Effector memory CD4-positive, alpha-beta T cell (primary cell): ENCODE results near the gene SDK2.

ENCODE experiments used
- DNase-seq, 3 donors: peaks; one replicate each; pipeline ENCODE4 v3.0.0-alpha.2; 2020
- H3K27ac ChIP-seq: 2 replicates; pipeline ENCODE4 v1.7.0; 2013; ENCODE audit warnings: mild to moderate bottlenecking, low read length, moderate library complexity; ENCODE audit not compliant: insufficient read depth, poor library complexity, severe bottlenecking
- H3K27me3 ChIP-seq: replicated peaks from 2 replicates; pipeline ENCODE4 v1.7.0; 2013; ENCODE audit warnings: mild to moderate bottlenecking, low read length; ENCODE audit not compliant: insufficient read depth, control insufficient read depth, poor library complexity, severe bottlenecking
- H3K36me3 ChIP-seq: 2 replicates; pipeline ENCODE4 v1.7.0; 2013; ENCODE audit warnings: mild to moderate bottlenecking, low read length, moderate library complexity; ENCODE audit not compliant: control insufficient read depth, insufficient read depth
- H3K4me1 ChIP-seq: 2 replicates; pipeline ENCODE4 v1.7.0; 2013; ENCODE audit warnings: low read length, mild to moderate bottlenecking; ENCODE audit not compliant: control insufficient read depth, insufficient read depth, poor library complexity, severe bottlenecking
- H3K4me3 ChIP-seq: 2 replicates; pipeline ENCODE4 v1.7.0; 2013; ENCODE audit warnings: low read length, low read depth, mild to moderate bottlenecking; ENCODE audit not compliant: insufficient read depth, poor library complexity, severe bottlenecking
- H3K9me3 ChIP-seq: 2 replicates; pipeline ENCODE4 v1.7.0; 2013; ENCODE audit warnings: mild to moderate bottlenecking, low read length, moderate library complexity; ENCODE audit not compliant: control insufficient read depth

Gene SDK2

DNA sequence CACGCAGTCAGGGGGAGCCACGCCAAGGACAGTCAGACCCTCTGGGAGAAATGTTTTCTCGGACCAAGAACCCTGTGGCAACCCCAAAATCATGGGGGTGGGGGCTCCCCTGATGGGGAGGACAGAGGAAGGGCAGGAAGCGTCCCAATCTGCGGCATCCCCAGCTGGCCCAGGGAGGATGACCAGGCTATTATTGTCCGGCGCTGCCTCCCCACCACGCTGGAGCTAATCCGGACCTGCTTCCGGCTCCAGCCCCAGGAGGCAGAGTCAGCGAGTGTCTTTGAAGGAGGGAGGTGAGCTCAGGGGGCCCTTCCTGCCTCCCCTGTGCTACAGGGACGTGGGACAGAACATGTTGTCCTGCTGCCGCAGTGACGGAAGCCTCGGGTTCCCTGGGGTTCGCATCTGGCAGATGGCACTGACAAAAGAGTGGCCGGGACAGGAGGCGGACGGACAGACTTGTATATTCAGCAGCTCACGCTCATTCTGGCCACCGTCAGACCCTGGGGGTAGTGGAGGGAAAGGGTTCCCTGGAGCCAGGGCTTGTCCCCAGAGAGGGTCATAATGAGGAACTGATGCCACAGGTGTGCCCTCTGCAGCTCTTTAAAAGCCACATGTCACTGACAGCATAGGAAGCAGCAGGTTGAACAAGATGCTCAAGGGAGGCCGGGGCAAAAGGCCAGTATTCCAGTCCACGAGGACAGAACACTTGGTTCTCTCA, 278.2 kb downstream of the SDK2 start:
- no peak for DNase-seq
- no peaks in the 10 kb centered on the region for H3K27me3 ChIP-seq
- no peaks in the 10 kb centered on the region for H3K9me3 ChIP-seq
- no peak overlapping the region for H3K27ac ChIP-seq
- H3K4me1 ChIP-seq, result no peaks in the 10 kb centered on the region
- H3K36me3 ChIP-seq, result no peaks in the 10 kb centered on the region
- H3K4me3 ChIP-seq, result no peak overlapping the region

DNA sequence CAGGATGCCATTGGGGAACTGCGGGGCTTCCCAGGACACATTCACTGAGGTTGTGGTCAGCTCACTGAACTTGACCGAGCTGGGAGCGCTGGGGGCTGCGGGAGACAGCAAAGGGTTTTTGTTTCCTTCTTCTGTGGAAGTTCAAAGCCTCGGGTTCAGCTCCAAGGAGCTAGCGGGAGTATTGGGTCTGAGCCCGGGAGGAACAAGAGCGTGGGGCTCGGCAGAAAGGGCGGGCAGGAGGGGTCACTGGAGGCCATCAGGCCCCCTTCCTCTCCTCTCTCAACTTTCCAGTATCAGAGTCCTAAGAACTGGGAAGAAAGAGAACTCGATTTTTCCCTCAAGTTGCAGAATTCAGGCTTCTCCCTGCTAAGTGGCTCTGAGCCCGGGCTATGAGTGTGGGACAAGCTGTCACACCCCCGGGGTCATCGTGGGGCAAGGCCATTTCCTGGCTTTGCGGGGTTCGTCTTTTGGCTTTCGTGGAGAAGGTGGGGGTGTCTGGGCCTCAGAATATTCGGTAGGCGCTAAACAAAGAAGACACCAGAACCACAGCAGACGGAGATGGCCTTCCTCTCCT, 278.9 kb downstream of the SDK2 start:
- Histone ChIP-seq H3K4me1 (no peaks in the 10 kb centered on the region), H3K27me3 (no peaks in the 10 kb centered on the region), H3K36me3 (no peaks in the 10 kb centered on the region), H3K9me3 (no peaks in the 10 kb centered on the region), H3K27ac (no peak overlapping the region), H3K4me3 (no peak overlapping the region)
- DNase-seq, result no peak

DNA sequence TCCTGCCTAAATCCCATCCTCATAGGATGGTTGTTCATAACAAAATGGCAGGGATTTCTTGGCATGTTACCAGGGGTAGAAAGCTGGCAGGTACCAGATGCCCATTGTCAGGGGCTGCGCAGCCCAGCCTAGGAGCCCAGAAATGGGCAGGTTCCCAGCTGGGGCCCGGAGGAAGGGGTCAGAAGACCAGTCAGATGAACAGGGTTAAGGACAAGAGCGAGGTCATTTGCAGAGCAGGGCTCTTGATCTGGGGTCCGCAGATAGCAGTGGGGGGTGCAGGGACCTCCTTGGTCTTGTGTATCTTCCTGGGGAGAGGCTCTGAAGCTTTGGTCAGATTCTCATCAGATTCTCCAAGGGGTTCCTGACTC, 280.1 kb downstream of the SDK2 start:
- H3K4me3 ChIP-seq, result no peak overlapping the region
- no peaks in the 10 kb centered on the region for H3K27me3 ChIP-seq
- no peaks in the 10 kb centered on the region for H3K9me3 ChIP-seq
- no peak overlapping the region for H3K27ac ChIP-seq
- DNase-seq, result no peak
- H3K36me3 ChIP-seq, result no peaks in the 10 kb centered on the region
- H3K4me1 ChIP-seq, result no peaks in the 10 kb centered on the region

DNA sequence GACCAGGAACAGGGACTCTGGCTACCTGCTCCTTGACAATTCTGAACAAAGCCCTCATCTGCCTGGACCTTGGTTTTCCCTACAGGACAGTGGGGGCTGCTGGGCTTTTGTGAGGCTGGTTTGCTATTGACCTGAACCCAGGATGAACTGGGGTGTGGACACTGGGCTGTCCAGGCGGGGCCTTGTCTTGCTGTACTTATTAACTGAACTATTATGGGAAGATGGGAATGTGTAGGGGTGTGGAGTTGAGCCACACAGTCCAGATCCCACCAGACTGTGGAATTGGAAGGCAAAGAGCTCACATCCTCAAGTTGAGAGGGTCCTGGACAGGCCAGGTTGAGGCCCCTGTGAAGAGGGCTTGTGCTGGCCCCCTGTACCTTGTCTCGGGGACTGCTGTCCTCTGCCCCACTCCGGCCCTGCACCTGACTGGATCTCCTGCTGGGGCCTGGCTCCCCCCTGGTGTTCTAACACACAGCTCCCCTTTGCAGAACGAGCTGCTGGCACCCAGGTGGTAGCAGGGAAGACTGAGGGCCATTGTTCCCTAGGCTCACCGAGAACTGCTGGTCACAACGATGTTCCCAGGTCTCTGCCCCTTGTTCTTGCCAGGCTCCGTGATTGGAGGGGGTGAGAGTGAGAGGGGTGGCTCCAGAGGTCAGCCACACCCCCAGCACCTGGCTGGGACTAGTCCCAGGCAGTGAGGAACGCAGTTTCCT, 280.6 kb downstream of the SDK2 start:
- no peaks in the 10 kb centered on the region for H3K9me3 ChIP-seq
- DNase-seq, result no peak
- H3K27me3 ChIP-seq, result no peaks in the 10 kb centered on the region
- no peaks in the 10 kb centered on the region for H3K36me3 ChIP-seq
- H3K4me3 ChIP-seq, result no peak overlapping the region
- H3K4me1 ChIP-seq, result no peaks in the 10 kb centered on the region
- no peak overlapping the region for H3K27ac ChIP-seq

DNA sequence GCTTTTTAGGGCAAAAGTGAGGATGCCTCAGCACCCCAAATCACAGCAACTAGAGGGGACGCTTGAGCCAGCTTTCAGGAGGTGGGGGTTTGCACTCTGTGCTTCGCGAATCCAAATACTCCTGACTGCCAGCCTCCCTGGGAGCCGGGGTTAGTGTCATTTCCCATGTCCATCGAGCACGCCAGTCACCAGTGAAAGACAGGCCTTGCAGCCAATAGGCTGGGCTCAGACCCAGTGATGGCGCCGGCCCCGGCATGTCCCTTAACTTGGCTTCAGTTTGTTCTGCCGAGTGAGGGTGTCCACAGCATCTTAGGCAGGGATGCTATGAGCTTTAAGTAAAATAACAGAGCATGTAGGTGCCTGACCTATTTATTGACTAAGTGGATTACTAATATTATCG, 281.5 kb downstream of the SDK2 start:
- no peak for DNase-seq
- Histone ChIP-seq H3K36me3 (no peaks in the 10 kb centered on the region), H3K27ac (no peak overlapping the region), H3K4me3 (no peak overlapping the region), H3K9me3 (no peaks in the 10 kb centered on the region), H3K4me1 (no peaks in the 10 kb centered on the region), H3K27me3 (no peaks in the 10 kb centered on the region)

DNA sequence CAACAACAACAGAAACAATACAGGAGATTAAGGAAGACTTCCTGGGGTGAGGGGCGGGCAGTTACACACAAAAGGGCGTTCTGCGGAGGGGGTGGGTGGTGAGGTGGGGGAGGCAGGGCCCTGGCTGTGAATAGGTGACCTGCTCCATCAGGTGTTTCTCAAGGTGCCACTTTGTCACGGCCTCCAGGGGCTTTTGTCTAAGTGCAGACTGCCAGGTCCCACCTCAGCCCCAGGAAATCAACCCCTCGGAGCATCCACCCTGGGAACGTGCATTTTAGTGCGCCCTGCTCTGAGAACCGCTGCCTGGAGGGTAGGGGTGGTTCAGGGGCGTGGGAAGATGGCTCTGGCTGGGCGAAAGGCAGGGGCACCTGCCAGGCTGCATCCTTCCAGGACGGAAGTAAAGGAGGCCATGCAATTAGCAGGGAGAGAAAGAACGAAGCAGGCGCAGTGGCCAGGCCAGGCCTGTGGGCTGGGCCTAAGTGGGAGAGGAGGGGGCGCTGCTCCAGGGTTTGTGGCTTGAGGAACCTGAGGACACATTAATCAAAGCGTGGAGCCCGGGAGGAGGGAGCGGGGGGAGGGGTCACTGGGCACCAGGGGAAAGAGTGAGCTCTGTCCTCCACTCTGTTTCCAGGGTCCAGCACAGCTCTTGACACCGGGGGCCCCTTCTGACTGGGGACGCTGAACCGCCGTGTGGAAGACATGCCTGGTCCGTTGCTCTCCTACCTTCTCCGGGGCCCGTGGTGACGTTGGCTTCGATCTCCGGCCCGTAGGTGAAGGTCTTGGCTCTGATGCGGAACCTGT, 283.1 kb downstream of the SDK2 start:
- Histone ChIP-seq H3K36me3 (no peaks in the 10 kb centered on the region), H3K9me3 (no peaks in the 10 kb centered on the region), H3K4me1 (no peaks in the 10 kb centered on the region), H3K4me3 (no peak overlapping the region), H3K27ac (no peak overlapping the region), H3K27me3 (no peaks in the 10 kb centered on the region)
- no peak for DNase-seq

DNA sequence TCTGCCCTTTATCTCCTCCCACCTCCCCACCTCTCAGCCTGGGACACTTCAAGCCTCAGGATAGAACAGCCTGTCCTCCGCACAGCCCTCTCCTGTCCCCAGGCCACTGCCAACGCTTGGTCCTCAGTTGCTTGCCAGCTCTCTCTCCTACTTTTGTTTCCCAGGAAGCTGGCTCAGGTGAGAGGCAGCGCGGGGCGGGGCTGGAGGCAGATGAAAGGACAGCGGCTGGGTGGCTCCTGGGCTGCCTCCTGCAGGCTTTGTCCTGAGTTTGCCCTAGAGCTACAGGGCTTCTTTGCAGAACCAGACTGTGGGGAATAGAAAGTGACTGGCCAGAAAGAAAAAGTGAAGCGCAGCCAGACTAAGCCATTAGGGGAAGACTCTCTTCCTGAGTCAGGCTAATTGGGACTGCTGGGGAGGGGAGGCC, 284.2 kb downstream of the SDK2 start:
- no peaks in the 10 kb centered on the region for H3K36me3 ChIP-seq

DNA sequence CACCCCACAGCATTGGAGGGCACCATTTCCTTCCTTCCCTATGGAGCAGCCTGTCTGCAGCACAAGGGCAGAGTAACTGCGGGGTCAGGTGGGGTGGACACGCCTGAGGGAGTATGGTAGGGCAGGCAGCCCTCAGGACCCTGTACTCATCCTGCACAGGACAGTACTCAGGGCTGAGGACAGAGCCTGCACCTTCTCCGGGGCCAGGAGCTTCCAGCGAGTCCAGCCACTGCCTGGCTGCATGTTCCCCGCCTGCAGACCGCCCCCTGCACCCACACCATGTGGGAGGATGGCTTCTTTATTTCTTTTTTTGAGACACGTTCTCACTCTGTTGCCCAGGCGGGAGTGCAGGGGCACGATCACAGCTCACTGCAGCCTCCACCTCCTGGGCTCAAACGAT, 284.9 kb downstream of the SDK2 start:
- DNase-seq, result no peak
- Histone ChIP-seq H3K4me1 (no peaks in the 10 kb centered on the region), H3K9me3 (no peaks in the 10 kb centered on the region), H3K27me3 (no peaks in the 10 kb centered on the region), H3K27ac (no peak overlapping the region), H3K36me3 (no peaks in the 10 kb centered on the region), H3K4me3 (no peak overlapping the region)

More for the DNA sequence above, 284.2 kb downstream of the SDK2 start:
- no peak overlapping the region for H3K27ac ChIP-seq
- no peaks in the 10 kb centered on the region for H3K9me3 ChIP-seq
- no peak for DNase-seq
- H3K27me3 ChIP-seq, result no peaks in the 10 kb centered on the region
- no peaks in the 10 kb centered on the region for H3K4me1 ChIP-seq
- no peak overlapping the region for H3K4me3 ChIP-seq

DNA sequence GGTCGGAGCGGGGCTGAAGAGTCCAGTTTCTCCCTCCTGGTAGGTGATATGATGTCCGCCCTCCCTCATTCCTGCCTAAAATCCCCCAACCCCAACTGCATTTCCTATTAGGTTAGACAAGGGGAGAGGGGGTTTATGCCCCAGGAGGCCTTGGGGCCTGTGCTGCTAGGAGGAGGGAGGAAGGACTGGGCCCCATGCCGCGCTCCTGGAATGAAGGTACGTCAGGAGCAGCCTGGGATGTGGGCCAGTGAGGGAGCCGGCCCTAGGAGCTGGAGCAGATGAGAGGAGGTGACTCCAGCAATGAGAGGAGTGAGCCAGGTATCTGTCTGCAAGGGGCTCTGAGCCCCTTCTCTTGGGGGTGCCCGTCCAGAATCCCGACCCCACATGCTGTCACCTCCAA, 285.6 kb downstream of the SDK2 start:
- Histone ChIP-seq H3K4me3 (no peak overlapping the region), H3K27me3 (no peaks in the 10 kb centered on the region), H3K27ac (no peak overlapping the region), H3K4me1 (no peaks in the 10 kb centered on the region), H3K9me3 (no peaks in the 10 kb centered on the region), H3K36me3 (no peaks in the 10 kb centered on the region)
- DNase-seq, result no peak

DNA sequence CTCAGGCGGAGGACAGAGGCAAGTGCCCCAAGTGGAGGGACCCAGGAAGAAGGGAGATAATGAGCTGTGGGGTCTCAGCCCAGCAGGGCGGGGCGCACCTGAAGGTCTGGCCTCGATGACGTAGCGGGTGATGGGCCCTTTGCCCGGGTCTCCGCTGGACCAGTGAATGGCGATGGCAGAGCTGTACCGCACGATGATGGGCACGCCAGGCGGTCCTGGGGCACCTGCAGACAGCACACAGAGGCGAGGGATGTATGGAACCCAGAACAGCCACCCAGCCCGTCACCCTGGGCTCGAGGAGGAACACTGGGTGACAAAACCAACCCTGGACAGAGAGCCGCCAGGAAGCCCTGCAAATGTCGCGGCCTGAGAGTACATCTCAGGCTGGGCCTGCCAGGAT, 286.3 kb downstream of the SDK2 start:
- no peaks in the 10 kb centered on the region for H3K4me1 ChIP-seq
- H3K27ac ChIP-seq, result no peak overlapping the region
- no peak overlapping the region for H3K4me3 ChIP-seq
- DNase-seq, result no peak
- H3K27me3 ChIP-seq, result no peaks in the 10 kb centered on the region
- H3K9me3 ChIP-seq, result no peaks in the 10 kb centered on the region
- no peaks in the 10 kb centered on the region for H3K36me3 ChIP-seq
